ENCODE measurements around the gene MED28. TPM values are rescaled to one million over a fixed set of nuclear protein-coding genes. Genes with fewer than 3 reads are reported as not detected.

The MED28 gene
- total RNA-seq, 2 experiments from 2014 or later, result 27.0 to 86.2 TPM

- no peaks in the 10 kb centered on the region for H3K9me2 ChIP-seq (ENCODE audit: insufficient read depth, low read length)
- ChIA-PET POLR2A (no interaction called here), CTCF (ENCODE audit: unreplicated experiment) (no interaction called here)
- no peak overlapping the region for H3K27ac ChIP-seq (ENCODE audit: low read depth, low read length, poor library complexity, severe bottlenecking)
- no peaks in the 10 kb centered on the region for H3K4me1 ChIP-seq (ENCODE audit: insufficient read depth, low read length, poor library complexity, severe bottlenecking)
- H3K36me3 ChIP-seq (ENCODE audit: insufficient read depth, low read length), result peaks cover 86% of the 10 kb centered on the region
- no peaks in the 10 kb centered on the region for H3K79me2 ChIP-seq (ENCODE audit: insufficient read depth, low read depth, low read length)
- BruUV-seq (replicated peaks), result no TSS peak
- intact Hi-C loops (cut with micrococcal nuclease; ENCODE audit: unreplicated experiment), result no loop called here
- DNase-seq (ENCODE audit: low spot score), result no peak
- no peaks in the 10 kb centered on the region for H4K20me1 ChIP-seq (ENCODE audit: insufficient read depth, low read length)
- no peak overlapping the region for H2AFZ ChIP-seq (ENCODE audit: low read length)
- no peak overlapping the region for H3K4me2 ChIP-seq (ENCODE audit: low read length)
- no peaks in the 10 kb centered on the region for H3K9me3 ChIP-seq (ENCODE audit: low read length)
- TF ChIP-seq CTCF (conservative IDR thresholded peaks at IDR 0.05; ENCODE audit: low read length) (no peak), EZH2phosphoT487 (IDR thresholded peaks at IDR 0.05; ENCODE audit: borderline replicate concordance, low read depth, low read length) (no peak)
- H3K4me3 ChIP-seq (ENCODE audit: low read depth, low read length, poor library complexity, severe bottlenecking), result no peak overlapping the region
Measured at GRCh38 chr4:17633600-17633999, 19.2 kb downstream of the MED28 start.

GRCh38 chr4:17635056-17635455 lies 20.6 kb downstream of the MED28 start:
- POLR2A ChIA-PET, result interaction anchor here (1.1 kb wide), 1 partner anchor 40 kb away, joined by 4 read pairs; no protein-coding TSS in a partner anchor
- Histone ChIP-seq H3K79me2 (ENCODE audit: insufficient read depth, low read depth, low read length) (no peaks in the 10 kb centered on the region), H3K4me1 (ENCODE audit: insufficient read depth, low read length, poor library complexity, severe bottlenecking) (no peaks in the 10 kb centered on the region), H3K9me2 (ENCODE audit: insufficient read depth, low read length) (no peaks in the 10 kb centered on the region), H2AFZ (ENCODE audit: low read length) (no peak overlapping the region), H4K20me1 (ENCODE audit: insufficient read depth, low read length) (no peaks in the 10 kb centered on the region), H3K9me3 (ENCODE audit: low read length) (no peaks in the 10 kb centered on the region), H3K27ac (ENCODE audit: low read depth, low read length, poor library complexity, severe bottlenecking) (no peak overlapping the region), H3K4me2 (ENCODE audit: low read length) (no peak overlapping the region), H3K4me3 (ENCODE audit: low read depth, low read length, poor library complexity, severe bottlenecking) (no peak overlapping the region), H3K36me3 (ENCODE audit: insufficient read depth, low read length) (peaks cover 73% of the 10 kb centered on the region)
- CTCF ChIA-PET (ENCODE audit: unreplicated experiment), result no interaction called here
- no peak for DNase-seq (ENCODE audit: low spot score)
- no TSS peak for BruUV-seq (replicated peaks)
- TF ChIP-seq CTCF (conservative IDR thresholded peaks at IDR 0.05; ENCODE audit: low read length) (no peak), EZH2phosphoT487 (IDR thresholded peaks at IDR 0.05; ENCODE audit: borderline replicate concordance, low read depth, low read length) (no peak)
- intact Hi-C loops (cut with micrococcal nuclease; ENCODE audit: unreplicated experiment), result loop anchor here (5.0 kb wide), 2 partner anchors 58 to 957 kb away; partner anchors contain the start of gene LAP3

GRCh38 chr4:17636341-17636695 lies 21.9 kb downstream of the MED28 start:
- POLR2A ChIA-PET, result interaction anchor here (0.9 kb wide), 1 partner anchor 10 kb away, joined by 4 read pairs; no protein-coding TSS in a partner anchor

More at GRCh38 chr4:17636341-17636695, 21.9 kb downstream of the MED28 start:
- Histone ChIP-seq H3K79me2 (ENCODE audit: insufficient read depth, low read depth, low read length) (no peaks in the 10 kb centered on the region), H4K20me1 (ENCODE audit: insufficient read depth, low read length) (no peaks in the 10 kb centered on the region), H3K9me3 (ENCODE audit: low read length) (no peaks in the 10 kb centered on the region), H2AFZ (ENCODE audit: low read length) (no peak overlapping the region), H3K4me2 (ENCODE audit: low read length) (no peak overlapping the region), H3K4me1 (ENCODE audit: insufficient read depth, low read length, poor library complexity, severe bottlenecking) (no peaks in the 10 kb centered on the region), H3K9me2 (ENCODE audit: insufficient read depth, low read length) (no peaks in the 10 kb centered on the region), H3K4me3 (ENCODE audit: low read depth, low read length, poor library complexity, severe bottlenecking) (no peak overlapping the region), H3K36me3 (ENCODE audit: insufficient read depth, low read length) (peaks cover 64% of the 10 kb centered on the region), H3K27ac (ENCODE audit: low read depth, low read length, poor library complexity, severe bottlenecking) (no peak overlapping the region)
- intact Hi-C loops (cut with micrococcal nuclease; ENCODE audit: unreplicated experiment), result loop anchor here (1.0 to 5.0 kb wide), 3 partner anchors 59 to 956 kb away; partner anchors contain the start of gene LAP3
- no peak for DNase-seq (ENCODE audit: low spot score)
- CTCF ChIA-PET (ENCODE audit: unreplicated experiment), result interaction anchor here (1.3 kb wide), 1 partner anchor 87 kb away, joined by 3 read pairs; no protein-coding TSS in a partner anchor
- BruUV-seq (replicated peaks), result no TSS peak
- TF ChIP-seq EZH2phosphoT487 (IDR thresholded peaks at IDR 0.05; ENCODE audit: borderline replicate concordance, low read depth, low read length) (no peak), CTCF (conservative IDR thresholded peaks at IDR 0.05; ENCODE audit: low read length) (no peak)

All from OCI-LY7 (cell line).